Activated CD8-positive, alpha-beta T cell treated with anti-CD3 and anti-CD28 coated beads for 36 hours (primary cell): ENCODE data around the gene MTA2. TPM values are rescaled to one million over a fixed set of nuclear protein-coding genes. Genes with fewer than 3 reads are reported as not detected.

Experiments used
- ATAC-seq: fragments of 200-7000 bp; cut with Tn5 transposase; one replicate; pipeline ENCODE4 v1.10.0; 2021; ENCODE audit warnings: mild to moderate bottlenecking, moderate library complexity
- CTCF ChIA-PET: fragments of 350-600 bp; sonication (Branson Sonifier 250); formaldehyde crosslinking; loops from one replicate; lab custom pipeline; 2021; ENCODE audit warnings: antibody characterized with exemption; lab: Charles Lee
- POLR2A ChIA-PET: fragments of 350-600 bp; sonication (Branson Sonifier 250); formaldehyde crosslinking; loops from one replicate; lab custom pipeline; 2021; ENCODE audit warnings: antibody characterized with exemption; lab: Charles Lee
- DNase-seq: peaks from one replicate; pipeline ENCODE4 v3.0.0-alpha.2; 2020
- H3K27ac Mint-ChIP-seq: one replicate; pipeline ENCODE4 v1.8.0; 2021; ENCODE audit warnings: mild to moderate bottlenecking, mixed read lengths
- H3K27me3 Mint-ChIP-seq: one replicate; pipeline ENCODE4 v1.8.0; 2021; ENCODE audit warnings: mixed read lengths
- H3K36me3 Mint-ChIP-seq: one replicate; pipeline ENCODE4 v1.8.0; 2021; ENCODE audit warnings: low read depth, mixed read lengths
- H3K4me1 Mint-ChIP-seq: one replicate; pipeline ENCODE4 v1.8.0; 2021; ENCODE audit warnings: low read depth, mixed read lengths
- H3K4me3 Mint-ChIP-seq: one replicate; pipeline ENCODE4 v1.8.0; 2021; ENCODE audit warnings: mild to moderate bottlenecking, moderate library complexity, mixed read lengths
- H3K9me3 Mint-ChIP-seq: one replicate; pipeline ENCODE4 v1.8.0; 2021; ENCODE audit warnings: mixed read lengths
- CTCF ChIP-seq: fragments of 200-600 bp; IDR thresholded peaks from one replicate; pipeline ENCODE4 v1.8.0; 2022; ENCODE audit warnings: antibody characterized with exemption, mild to moderate bottlenecking
- intact Hi-C: fragments of 100-400 bp; cut with micrococcal nuclease; formaldehyde crosslinking; loops from one replicate; pipeline ENCODE4 v1.10.0; 2022
- microRNA-seq: library from miRNA; unstranded; fragments of <30 nt; microRNA quantifications from one replicate; pipeline ENCODE4 v1.2.0, GENCODE V29; 2022; ENCODE audit warnings: borderline microRNAs expressed, borderline replicate concordance
- total RNA-seq, 2 experiments: library from RNA; stranded (reverse); gene quantifications; one replicate each; pipeline ENCODE4 v1.2.3, GENCODE V29; 2021

The MTA2 gene
- total RNA-seq, 2 experiments from 2014 or later: 159 to 164 TPM

GRCh38 chr11:62544581-62545436, 56.9 kb downstream of the MTA2 start:
- ChIA-PET CTCF (interaction anchor here (1.1 to 10.6 kb wide), 11 partner anchors 8 to 167 kb away, joined by 3 to 186 read pairs (median 16); partner anchors contain the start of genes EEF1G and SCGB1A1), POLR2A (interaction anchor here (0.7 to 3.9 kb wide), 8 partner anchors 9 to 336 kb away, joined by 3 to 38 read pairs (median 4); partner anchors contain the start of genes SLC3A2 and TUT1)
- DNase-seq: peak; percentile 45
- ATAC-seq: no peak
- no peak for TF ChIP-seq CTCF
- peak overlapping the region; percentile 79 for H3K4me3 Mint-ChIP-seq
- H3K4me1 Mint-ChIP-seq: peaks cover 68% of the 10 kb centered on the region
- no peaks in the 10 kb centered on the region for H3K9me3 Mint-ChIP-seq
- peaks cover 3% of the 10 kb centered on the region for H3K27me3 Mint-ChIP-seq
- intact Hi-C loops: no loop called here
- peak overlapping the region; percentile 70 for H3K27ac Mint-ChIP-seq
- no peaks in the 10 kb centered on the region for H3K36me3 Mint-ChIP-seq

GRCh38 chr11:62543680-62544444, 57.8 kb downstream of the MTA2 start:
- H3K36me3 Mint-ChIP-seq: no peaks in the 10 kb centered on the region
- intact Hi-C loops: loop anchor here (2.0 kb wide), 2 partner anchors 13 to 117 kb away; no protein-coding TSS in a partner anchor
- no peak for TF ChIP-seq CTCF
- DNase-seq (no peak), ATAC-seq (no peak)
- CTCF ChIA-PET: interaction anchor here (1.0 to 10.6 kb wide), 33 partner anchors 9 to 480 kb away, joined by 3 to 186 read pairs (median 6); partner anchors contain the start of gene SCGB1A1
- H3K4me3 Mint-ChIP-seq: peak overlapping the region; percentile 79
- POLR2A ChIA-PET: interaction anchor here (0.8 to 3.9 kb wide), 10 partner anchors 10 to 337 kb away, joined by 3 to 38 read pairs (median 4); partner anchors contain the start of genes SLC3A2 and TUT1
- H3K27me3 Mint-ChIP-seq: peaks cover 3% of the 10 kb centered on the region
- no peaks in the 10 kb centered on the region for H3K9me3 Mint-ChIP-seq
- H3K27ac Mint-ChIP-seq: peak overlapping the region; percentile 73
- H3K4me1 Mint-ChIP-seq: peaks cover 75% of the 10 kb centered on the region

Small RNA genes within 50 kb of the gene (microRNA-seq; reads per million reads assigned to microRNA genes)
- gene MIR6747: 0.91 reads per million

Other genes starting within 250 kb of the MTA2 start
- not detected for gene SCGB1A1, start 182.8 kb downstream of the MTA2 start, total RNA-seq
- 10 to 100 TPM; 41.1 to 43.0 TPM for gene AHNAK, start 55.1 kb downstream of the MTA2 start, total RNA-seq
- gene EEF1G, start 28.0 kb downstream of the MTA2 start, total RNA-seq: 1,000 to 10,000 TPM; 1,925 to 1,979 TPM
- 10 to 100 TPM; 34.4 to 38.0 TPM for gene TUT1, start 10.3 kb downstream of the MTA2 start, total RNA-seq
- gene EML3, start 10.9 kb upstream of the MTA2 start, total RNA-seq: 100 to 1,000 TPM; 115 to 120 TPM
- gene ROM1, start 11.4 kb upstream of the MTA2 start, total RNA-seq: 1 to 10 TPM in 1 of 2 experiments, under 1 TPM in 1; 0.79 to 1.1 TPM
- 10 to 100 TPM; 59.1 to 61.4 TPM for gene B3GAT3, start 20.1 kb upstream of the MTA2 start, total RNA-seq
- gene GANAB, start 44.7 kb upstream of the MTA2 start, total RNA-seq: 100 to 1,000 TPM; 205 to 217 TPM
- gene INTS5, start 51.4 kb upstream of the MTA2 start, total RNA-seq: 10 to 100 TPM; 30.3 to 31.5 TPM
- 100 to 1,000 TPM; 108 TPM for gene C11orf98, start 63.3 kb upstream of the MTA2 start, total RNA-seq
- gene CSKMT, start 63.4 kb upstream of the MTA2 start, total RNA-seq: 10 to 100 TPM; 37.1 to 43.6 TPM
- gene UQCC3, start 69.8 kb upstream of the MTA2 start, total RNA-seq: 1 to 10 TPM; 4.7 TPM
- gene LBHD1, start 70.4 kb upstream of the MTA2 start, total RNA-seq: 10 to 100 TPM; 12.0 to 12.9 TPM
- gene UBXN1, start 77.2 kb upstream of the MTA2 start, total RNA-seq: 100 to 1,000 TPM; 104 to 120 TPM
- not detected for gene LRRN4CL, start 87.7 kb upstream of the MTA2 start, total RNA-seq
- 10 to 100 TPM; 22.1 to 24.1 TPM for gene BSCL2, start 105.6 kb upstream of the MTA2 start, total RNA-seq
- not detected for gene GNG3, start 105.8 kb upstream of the MTA2 start, total RNA-seq
- 10 to 100 TPM; 54.9 to 58.6 TPM for gene HNRNPUL2, start 125.6 kb upstream of the MTA2 start, total RNA-seq
- gene TTC9C, start 126.6 kb upstream of the MTA2 start, total RNA-seq: 10 to 100 TPM; 33.7 to 37.9 TPM
- gene ZBTB3, start 152.3 kb upstream of the MTA2 start, total RNA-seq: 10 to 100 TPM in 1 of 2 experiments, 1 to 10 TPM in 1; 9.8 to 11.8 TPM
- gene POLR2G, start 159.7 kb upstream of the MTA2 start, total RNA-seq: 100 to 1,000 TPM; 109 to 111 TPM
- gene TAF6L, start 169.5 kb upstream of the MTA2 start, total RNA-seq: 10 to 100 TPM; 13.7 to 16.7 TPM
- gene TMEM179B, start 185.5 kb upstream of the MTA2 start, total RNA-seq: 10 to 100 TPM; 18.6 to 19.5 TPM
- gene TMEM223, start 190.1 kb upstream of the MTA2 start, total RNA-seq: 10 to 100 TPM; 12.3 to 12.7 TPM
- 10 to 100 TPM; 80.9 to 90.0 TPM for gene NXF1, start 203.6 kb upstream of the MTA2 start, total RNA-seq
- gene STX5, start 230.2 kb upstream of the MTA2 start, total RNA-seq: 10 to 100 TPM; 22.0 to 22.8 TPM
- gene TEX54, start 231.0 kb upstream of the MTA2 start, total RNA-seq: not detected
- gene WDR74, start 237.7 kb upstream of the MTA2 start, total RNA-seq: 10 to 100 TPM; 96.5 to 99.3 TPM